CD4-positive, alpha-beta T cell treated with Interleukin-12 subunit alpha and Interleukin-12 subunit beta, for 1 hour (primary cell): ENCODE data around the gene TRPC5OS.

ENCODE experiments used
- DNase-seq: peaks from one replicate; pipeline ENCODE4 v3.0.0-alpha.2; 2020

The TRPC5OS gene

GRCh38 chrX:111914398-111915090 is 38.6 kb downstream of the TRPC5OS start:
- no peak for DNase-seq

- no peak for DNase-seq
Measured at GRCh38 chrX:111917591-111917990, 41.6 kb downstream of the TRPC5OS start.

DNA sequence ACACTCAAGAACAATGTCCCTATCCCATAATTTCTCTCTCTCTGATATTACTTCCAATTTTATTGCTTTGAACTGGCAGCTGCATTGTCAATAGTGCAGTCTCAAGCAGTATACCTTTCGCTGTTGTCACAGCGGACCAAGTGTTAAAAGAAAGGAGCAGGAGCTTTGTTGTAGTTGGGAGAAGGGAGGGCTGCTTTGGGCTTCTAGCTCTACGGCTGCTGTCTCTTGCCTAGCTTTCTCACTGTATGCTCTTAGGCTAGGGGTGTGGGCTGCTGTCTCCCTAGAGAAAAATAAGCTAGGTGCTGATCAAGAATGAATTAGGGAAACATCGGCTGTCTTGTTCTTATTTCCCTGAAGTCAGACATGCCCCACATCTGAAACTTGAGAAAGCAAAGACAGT is 52.5 kb downstream of the TRPC5OS start:
- DNase-seq: no peak
